Measurements from ENCODE around the gene JUN. TPM values are rescaled to one million over a fixed set of nuclear protein-coding genes. Genes with fewer than 3 reads are reported as not detected.

The JUN gene
- total and polyA plus RNA-seq, 2 of the 13 experiments (the other 11 are each of a cell fraction or from before 2014, with no cell fraction given) = 18.2 to 22.3 TPM

DNA sequence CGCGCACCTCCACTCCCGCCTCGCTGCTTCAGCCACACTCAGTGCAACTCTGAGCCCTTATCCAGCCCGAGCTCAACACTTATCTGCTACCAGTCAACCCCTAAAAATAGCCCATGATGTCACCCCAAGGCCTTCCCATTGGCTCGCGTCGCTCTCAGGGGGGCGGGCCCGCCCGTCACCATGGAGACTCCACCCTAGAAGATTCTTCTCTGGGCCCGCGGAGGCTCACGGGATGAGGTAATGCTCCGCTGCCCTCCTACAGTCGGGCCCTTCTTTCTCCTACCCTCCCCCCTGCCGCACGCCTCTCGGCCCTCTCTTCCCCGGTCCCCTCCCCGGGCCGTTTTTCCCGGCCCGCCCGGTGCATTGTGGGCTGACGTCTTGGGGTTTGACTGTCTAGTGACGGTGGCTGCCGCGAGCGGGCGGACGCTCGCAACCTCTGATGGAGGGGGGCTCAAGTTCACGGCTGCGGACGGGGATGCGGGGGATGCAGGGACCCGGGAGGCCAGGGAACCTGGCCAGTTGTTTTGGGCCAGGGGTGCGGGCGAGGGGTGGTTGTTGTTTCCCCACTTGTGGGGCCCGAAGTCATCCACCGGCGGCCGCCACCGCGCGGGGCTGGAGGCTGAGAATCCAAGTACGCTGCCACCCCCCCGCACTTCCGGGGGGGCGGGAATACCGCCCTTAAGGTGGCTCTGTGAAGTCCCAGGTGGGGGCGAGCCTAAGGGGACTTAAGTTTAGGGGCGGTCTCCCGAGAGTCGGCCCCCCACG, at the start of gene JUN (continued):
- no peak for TF ChIP-seq ZNF326 (CRISPR knock-in tag; IDR thresholded peaks at IDR 0.05; ENCODE audit: borderline replicate concordance)
- no peak; the same call in 1 of the 2 replicates for TF ChIP-seq ZNF431 (CRISPR knock-in tag; IDR thresholded peaks at IDR 0.05; ENCODE audit: borderline replicate concordance, low read depth)
- TF ChIP-seq YY1 (IDR thresholded peaks at IDR 0.05; ENCODE audit: insufficient read depth, insufficient replicate concordance, low read depth, low read length) = peak; percentile 17
- TF ChIP-seq, protein P1, sequence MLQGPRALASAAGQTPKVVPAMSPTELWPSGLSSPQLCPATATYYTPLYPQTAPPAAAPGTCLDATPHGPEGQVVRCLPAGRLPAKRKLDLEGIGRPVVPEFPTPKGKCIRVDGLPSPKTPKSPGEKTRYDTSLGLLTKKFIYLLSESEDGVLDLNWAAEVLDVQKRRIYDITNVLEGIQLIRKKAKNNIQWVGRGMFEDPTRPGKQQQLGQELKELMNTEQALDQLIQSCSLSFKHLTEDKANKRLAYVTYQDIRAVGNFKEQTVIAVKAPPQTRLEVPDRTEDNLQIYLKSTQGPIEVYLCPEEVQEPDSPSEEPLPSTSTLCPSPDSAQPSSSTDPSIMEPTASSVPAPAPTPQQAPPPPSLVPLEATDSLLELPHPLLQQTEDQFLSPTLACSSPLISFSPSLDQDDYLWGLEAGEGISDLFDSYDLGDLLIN (CRISPR knock-in tag; IDR thresholded peaks at IDR 0.05; ENCODE audit: borderline replicate concordance) = no peak
- TF ChIP-seq HHEX (CRISPR knock-in tag; IDR thresholded peaks at IDR 0.05) = no peak
- TF ChIP-seq ZNF558 (CRISPR knock-in tag; IDR thresholded peaks at IDR 0.05; ENCODE audit: borderline replicate concordance) = peak; percentile 68; the same call in 1 of the 2 replicates
- TF ChIP-seq MTF2 (CRISPR knock-in tag; IDR thresholded peaks at IDR 0.05; ENCODE audit: borderline replicate concordance) = 0 out of 2 replicates have a peak, but pooled peaks have one; percentile 52
- TF ChIP-seq SRSF9 (IDR thresholded peaks at IDR 0.05; ENCODE audit: borderline replicate concordance, insufficient read depth, low read depth, low read length, poor library complexity, severe bottlenecking) = no peak
- no peak for TF ChIP-seq HDAC6 (IDR thresholded peaks at IDR 0.05; ENCODE audit: low read depth, low read length)
- peak; percentile 83 for TF ChIP-seq ETV5 (CRISPR knock-in tag; IDR thresholded peaks at IDR 0.05; ENCODE audit: borderline replicate concordance)
- TF ChIP-seq WIZ (CRISPR knock-in tag; IDR thresholded peaks at IDR 0.05) = no peak; the same call in 1 of the 2 replicates
- no peak; the same call in none of the 2 replicates for TF ChIP-seq ZFP90 (CRISPR knock-in tag; IDR thresholded peaks at IDR 0.05; ENCODE audit: borderline replicate concordance)
- TF ChIP-seq ZSCAN12 (CRISPR knock-in tag; IDR thresholded peaks at IDR 0.05) = no peak
- TF ChIP-seq ZNF263 (CRISPR knock-in tag; IDR thresholded peaks at IDR 0.05) = no peak
- 0 out of 2 replicates have a peak, but pooled peaks have one; percentile 39 for TF ChIP-seq BRCA1 (CRISPR knock-in tag; IDR thresholded peaks at IDR 0.05)
- TF ChIP-seq ZFP41 (CRISPR knock-in tag; IDR thresholded peaks at IDR 0.05; ENCODE audit: borderline replicate concordance) = no peak
- TF ChIP-seq ZNF12 (CRISPR knock-in tag; IDR thresholded peaks at IDR 0.05) = peak; percentile 5; the same call in 1 of the 2 replicates
- TF ChIP-seq, protein P2, sequence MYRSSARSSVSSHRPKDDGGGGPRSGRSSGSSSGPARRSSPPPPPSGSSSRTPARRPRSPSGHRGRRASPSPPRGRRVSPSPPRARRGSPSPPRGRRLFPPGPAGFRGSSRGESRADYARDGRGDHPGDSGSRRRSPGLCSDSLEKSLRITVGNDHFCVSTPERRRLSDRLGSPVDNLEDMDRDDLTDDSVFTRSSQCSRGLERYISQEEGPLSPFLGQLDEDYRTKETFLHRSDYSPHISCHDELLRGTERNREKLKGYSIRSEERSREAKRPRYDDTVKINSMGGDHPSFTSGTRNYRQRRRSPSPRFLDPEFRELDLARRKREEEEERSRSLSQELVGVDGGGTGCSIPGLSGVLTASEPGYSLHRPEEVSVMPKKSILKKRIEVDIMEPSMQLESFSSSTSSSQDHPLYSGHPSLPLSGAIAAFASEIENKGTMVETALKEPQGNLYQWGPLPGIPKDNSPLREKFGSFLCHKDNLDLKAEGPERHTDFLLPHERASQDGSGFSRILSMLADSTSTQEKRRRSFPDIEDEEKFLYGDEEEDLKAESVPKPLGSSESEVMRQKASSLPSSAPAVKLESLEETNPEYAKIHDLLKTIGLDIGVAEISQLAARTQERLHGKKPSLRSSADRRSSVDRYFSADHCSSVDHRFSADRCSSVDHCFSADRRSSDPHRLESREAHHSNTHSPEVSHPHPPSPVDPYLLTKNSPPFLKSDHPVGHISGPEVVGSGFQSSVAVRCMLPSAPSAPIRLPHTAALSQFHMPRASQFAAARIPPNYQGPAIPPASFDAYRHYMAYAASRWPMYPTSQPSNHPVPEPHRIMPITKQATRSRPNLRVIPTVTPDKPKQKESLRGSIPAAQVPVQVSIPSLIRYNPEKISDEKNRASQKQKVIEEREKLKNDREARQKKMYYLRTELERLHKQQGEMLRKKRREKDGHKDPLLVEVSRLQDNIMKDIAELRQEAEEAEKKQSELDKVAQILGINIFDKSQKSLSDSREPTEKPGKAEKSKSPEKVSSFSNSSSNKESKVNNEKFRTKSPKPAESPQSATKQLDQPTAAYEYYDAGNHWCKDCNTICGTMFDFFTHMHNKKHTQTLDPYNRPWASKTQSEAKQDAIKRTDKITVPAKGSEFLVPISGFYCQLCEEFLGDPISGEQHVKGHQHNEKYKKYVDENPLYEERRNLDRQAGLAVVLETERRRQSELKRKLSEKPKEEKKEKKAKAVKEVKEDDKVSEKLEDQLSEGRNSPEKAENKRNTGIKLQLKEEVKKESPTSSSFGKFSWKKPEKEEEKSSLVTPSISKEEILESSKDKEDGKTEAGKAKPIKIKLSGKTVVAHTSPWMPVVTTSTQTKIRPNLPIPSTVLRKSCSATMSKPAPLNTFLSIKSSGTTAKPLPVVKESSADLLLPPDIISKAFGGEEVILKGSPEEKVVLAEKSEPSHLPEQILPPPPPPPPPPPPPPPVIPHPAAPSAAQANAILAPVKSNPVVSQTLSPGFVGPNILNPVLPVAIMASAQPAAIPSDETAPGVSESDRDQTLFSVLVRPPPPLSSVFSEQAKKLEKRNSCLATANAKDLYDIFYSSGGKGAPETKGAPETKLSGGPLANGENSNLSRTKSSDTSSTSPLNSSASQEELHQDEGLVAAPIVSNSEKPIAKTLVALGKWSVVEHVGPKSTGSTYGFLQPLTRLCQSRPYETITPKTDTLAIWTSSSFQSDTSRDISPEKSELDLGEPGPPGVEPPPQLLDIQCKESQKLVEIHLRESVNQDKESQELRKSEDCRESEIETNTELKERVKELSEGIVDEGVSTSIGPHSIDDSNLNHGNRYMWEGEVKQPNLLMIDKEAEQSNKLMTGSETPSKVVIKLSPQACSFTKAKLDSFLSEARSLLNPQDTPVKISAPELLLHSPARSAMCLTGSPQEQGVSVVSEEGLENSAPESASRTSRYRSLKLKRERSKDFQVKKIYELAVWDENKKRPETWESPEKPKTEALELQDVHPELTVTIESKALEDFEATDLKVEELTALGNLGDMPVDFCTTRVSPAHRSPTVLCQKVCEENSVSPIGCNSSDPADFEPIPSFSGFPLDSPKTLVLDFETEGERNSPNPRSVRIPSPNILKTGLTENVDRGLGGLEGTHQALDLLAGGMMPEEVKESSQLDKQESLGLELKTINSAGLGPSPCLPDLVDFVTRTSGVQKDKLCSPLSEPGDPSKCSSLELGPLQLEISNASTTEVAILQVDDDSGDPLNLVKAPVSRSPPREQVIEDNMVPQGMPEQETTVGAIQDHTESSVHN (CRISPR knock-in tag; IDR thresholded peaks at IDR 0.05) = no peak
- TF ChIP-seq ZSCAN20 (CRISPR knock-in tag; IDR thresholded peaks at IDR 0.05; ENCODE audit: borderline replicate concordance) = no peak
- TF ChIP-seq NR1H2 (CRISPR knock-in tag; IDR thresholded peaks at IDR 0.05; ENCODE audit: borderline replicate concordance, low read depth) = no peak; the same call in 1 of the 2 replicates

All from HepG2 (cell line).